IPS-11a (cell line): Measurements from ENCODE around the gene ZNRF4.

ENCODE experiments used
- H3K4me3 ChIP-seq: one replicate; pipeline ENCODE4 v1.5.1; 2013; ENCODE audit warnings: low read depth, low read length, control low read depth

ZNRF4 gene

GRCh38 chr19:5440299-5440698 lies 14.9 kb upstream of the ZNRF4 start:
- no peak overlapping the region for H3K4me3 ChIP-seq

GRCh38 chr19:5443723-5444122 lies 11.5 kb upstream of the ZNRF4 start:
- H3K4me3 ChIP-seq, result no peak overlapping the region

DNA sequence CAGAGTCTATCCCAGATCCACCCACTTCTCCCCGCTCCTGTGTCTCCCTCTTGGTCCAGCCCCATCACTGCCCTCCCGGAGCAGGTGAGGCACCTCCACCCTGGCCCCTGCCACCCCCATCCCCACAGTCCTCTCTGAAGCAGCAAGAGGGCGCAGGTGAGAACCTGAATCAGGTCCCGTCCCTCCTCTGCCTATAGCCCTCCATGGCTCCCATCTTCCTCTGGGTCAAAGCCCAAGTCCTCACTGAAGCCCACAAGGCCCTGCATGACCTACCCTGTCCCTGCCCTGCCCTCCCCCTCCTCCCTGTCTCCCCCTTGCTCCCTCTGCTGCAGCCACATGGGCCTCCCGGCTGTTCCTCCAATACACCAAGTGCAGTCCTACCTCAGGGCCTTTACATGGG lies 10.8 kb upstream of the ZNRF4 start:
- no peak overlapping the region for H3K4me3 ChIP-seq

GRCh38 chr19:5445071-5445470 lies 10.1 kb upstream of the ZNRF4 start:
- H3K4me3 ChIP-seq, result no peak overlapping the region

- H3K4me3 ChIP-seq, result no peak overlapping the region
These were observed 9.6 kb upstream of the ZNRF4 start for GRCh38 chr19:5445561-5446055.

DNA sequence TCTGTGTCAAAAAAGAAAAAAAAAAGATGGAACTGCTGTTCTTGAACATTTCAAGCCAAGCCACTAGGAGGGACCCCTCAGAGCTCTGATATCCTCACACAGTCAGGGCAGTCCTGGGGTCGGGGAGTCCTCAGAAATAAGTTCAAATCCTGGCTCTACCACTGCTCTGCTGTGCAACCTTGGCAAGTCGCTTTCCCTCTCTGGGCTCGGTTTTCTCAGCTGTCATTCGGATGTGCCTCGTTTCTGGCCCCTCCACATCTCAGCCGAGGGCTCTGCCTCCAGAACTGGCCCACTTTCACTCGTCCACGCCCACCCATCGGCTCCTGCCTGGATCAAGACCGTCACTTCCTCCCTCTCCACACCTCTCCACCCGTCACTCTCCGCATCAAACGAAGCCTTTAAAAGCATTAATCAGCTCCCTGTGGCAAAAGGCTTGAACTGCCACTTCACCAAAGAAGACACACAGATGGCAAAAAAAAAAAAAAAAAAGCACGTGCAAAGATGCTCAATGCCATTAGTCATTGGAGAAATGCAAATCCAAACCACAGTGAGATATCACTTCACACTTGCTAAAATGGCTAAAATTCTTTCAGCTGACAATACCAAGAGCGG lies 7.4 kb upstream of the ZNRF4 start:
- no peak overlapping the region for H3K4me3 ChIP-seq

DNA sequence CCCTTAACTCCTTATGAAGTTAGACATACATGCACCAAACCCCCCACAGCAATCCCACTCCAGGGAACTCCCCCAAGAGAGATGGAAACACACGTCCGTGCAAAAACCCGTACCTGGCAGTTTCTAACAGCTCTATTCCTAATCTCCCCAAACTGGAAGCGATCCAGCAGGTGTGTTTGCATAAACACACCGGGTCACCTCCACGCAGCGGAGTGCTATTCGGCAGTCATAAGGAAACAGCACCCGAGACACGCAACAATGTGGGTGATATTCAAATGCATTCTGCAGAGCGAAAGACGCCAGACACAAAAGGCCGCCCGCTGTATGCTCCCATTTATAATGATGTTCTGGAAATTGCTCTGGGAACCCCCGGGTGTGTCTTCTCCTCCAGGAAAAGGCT lies 6.8 kb upstream of the ZNRF4 start:
- H3K4me3 ChIP-seq, result no peak overlapping the region

DNA sequence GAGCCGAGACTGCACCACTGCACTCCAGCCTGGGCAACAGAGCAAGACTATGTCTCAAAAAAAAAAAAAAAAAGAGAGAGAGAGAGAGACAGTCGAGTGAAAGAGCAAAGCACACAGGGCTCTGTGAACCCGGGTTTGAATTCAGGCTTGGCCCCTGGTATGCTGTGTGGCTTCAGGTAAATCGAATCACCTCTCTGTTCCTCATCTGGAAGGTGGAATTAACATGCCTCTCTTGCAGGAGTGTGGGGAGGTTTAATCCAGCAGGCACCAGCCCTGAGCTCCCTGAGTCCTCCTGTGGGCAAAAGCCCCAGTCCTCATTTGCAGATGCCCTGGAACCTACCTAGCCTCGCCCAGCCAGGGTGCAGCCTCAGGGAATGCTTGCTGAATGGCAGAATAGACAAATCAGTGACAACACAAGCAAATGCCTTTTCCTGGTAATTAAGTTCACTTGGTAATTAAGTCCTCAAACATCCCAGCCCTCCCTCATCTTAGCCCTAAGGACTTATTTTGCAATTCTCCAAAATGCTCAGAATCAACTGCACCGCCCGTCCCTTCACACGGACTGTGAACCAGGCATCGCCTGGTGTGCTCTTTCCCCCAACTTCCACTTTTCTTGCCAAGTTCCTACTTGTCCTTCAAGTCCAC lies 4.6 kb upstream of the ZNRF4 start:
- H3K4me3 ChIP-seq, result no peak overlapping the region

DNA sequence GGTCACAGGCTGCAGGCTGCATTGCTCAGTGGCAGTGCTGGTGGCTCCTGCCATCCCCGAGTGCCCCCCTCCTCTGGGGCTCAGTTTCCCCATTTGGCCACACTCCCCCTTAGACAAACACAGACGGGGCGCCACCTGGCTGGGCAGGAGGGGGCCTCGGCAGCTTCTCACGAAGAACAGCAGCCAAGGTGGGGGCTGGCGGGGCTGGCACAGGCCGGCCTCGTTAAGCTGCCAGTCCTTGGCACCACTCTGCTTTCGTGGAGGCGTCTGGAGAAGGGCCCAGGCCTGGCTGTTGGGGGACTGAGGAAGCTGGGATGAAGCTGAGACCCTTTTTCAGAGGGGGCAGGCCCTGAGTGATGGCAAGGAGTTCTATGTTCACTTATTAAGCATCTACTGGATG lies 3.7 kb upstream of the ZNRF4 start:
- no peak overlapping the region for H3K4me3 ChIP-seq

- H3K4me3 ChIP-seq, result no peak overlapping the region
These were observed 2.3 kb upstream of the ZNRF4 start for GRCh38 chr19:5452594-5453565.

GRCh38 chr19:5454743-5455142 lies 474 bp upstream of the ZNRF4 start:
- no peak overlapping the region for H3K4me3 ChIP-seq

DNA sequence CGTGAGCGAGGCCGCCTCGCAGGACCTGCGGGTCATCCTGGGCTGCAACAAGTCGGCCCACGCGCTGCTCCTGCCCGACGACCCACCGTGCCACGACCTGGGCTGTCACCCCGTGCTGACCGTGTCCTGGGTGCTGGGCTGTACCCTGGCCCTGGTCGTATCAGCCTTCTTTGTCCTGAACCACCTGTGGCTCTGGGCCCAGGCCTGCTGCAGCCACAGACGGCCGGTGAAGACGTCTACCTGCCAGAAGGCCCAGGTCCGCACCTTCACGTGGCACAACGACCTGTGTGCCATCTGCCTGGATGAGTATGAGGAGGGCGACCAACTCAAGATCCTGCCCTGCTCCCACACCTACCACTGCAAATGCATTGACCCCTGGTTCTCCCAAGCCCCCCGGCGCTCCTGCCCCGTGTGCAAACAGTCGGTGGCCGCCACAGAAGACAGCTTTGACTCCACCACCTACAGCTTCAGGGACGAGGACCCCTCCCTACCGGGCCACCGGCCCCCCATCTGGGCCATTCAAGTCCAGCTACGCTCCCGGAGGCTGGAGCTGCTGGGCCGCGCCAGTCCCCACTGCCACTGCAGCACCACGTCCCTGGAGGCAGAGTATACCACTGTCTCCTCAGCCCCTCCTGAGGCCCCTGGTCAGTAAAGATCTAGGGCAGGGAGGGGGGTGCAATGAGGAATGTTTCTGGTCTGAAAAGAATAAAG lies 1.1 kb downstream of the ZNRF4 start:
- H3K4me3 ChIP-seq, result no peak overlapping the region

DNA sequence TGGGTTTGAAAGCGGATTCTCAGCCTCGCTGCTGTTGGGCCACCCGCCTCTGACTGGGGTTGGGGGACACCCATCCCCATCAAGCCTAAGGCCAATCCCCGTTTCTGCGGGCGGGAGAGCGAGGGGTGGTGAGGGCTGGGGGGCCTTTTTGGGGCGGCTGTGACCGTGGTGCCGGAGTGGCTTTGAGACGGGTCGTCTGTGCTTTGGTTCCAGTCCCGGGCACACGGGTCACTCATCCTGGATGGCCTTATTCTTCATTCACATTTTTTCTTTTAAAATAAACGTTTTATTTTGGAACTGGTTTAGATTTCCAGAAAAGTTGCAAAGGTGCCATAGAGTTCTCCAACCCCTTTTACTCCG lies 1.6 kb downstream of the ZNRF4 start:
- H3K4me3 ChIP-seq, result no peak overlapping the region

DNA sequence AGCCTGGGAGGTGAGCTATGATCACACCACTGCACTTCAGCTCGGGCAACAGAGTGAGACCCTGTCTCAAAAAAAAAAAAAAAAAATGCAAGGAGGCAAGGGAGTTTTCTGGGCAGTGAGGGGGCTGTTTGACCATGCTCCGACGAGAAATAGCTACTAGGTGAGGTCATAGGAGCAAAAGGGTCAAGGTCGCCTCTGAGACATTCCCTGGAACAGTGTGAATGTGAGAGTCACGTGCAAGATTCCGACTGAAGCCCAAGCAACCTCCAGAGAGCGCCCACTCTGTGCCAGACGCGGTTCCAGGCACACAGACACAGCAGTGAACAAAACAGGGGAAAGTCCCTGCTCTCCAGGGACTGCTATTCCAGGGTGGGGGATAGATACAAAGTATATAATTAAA lies 2.5 kb downstream of the ZNRF4 start:
- H3K4me3 ChIP-seq, result no peak overlapping the region

GRCh38 chr19:5458420-5458819 lies 3.2 kb downstream of the ZNRF4 start:
- no peak overlapping the region for H3K4me3 ChIP-seq

- no peak overlapping the region for H3K4me3 ChIP-seq
These were observed 4.1 kb downstream of the ZNRF4 start for GRCh38 chr19:5459360-5459759.

- H3K4me3 ChIP-seq, result no peak overlapping the region
These were observed 5.5 kb downstream of the ZNRF4 start for GRCh38 chr19:5460748-5461147.

- no peak overlapping the region for H3K4me3 ChIP-seq
These were observed 8.7 kb downstream of the ZNRF4 start for GRCh38 chr19:5463959-5464358.

GRCh38 chr19:5466072-5466471 lies 10.9 kb downstream of the ZNRF4 start:
- H3K4me3 ChIP-seq, result no peak overlapping the region

GRCh38 chr19:5466814-5467291 lies 11.6 kb downstream of the ZNRF4 start:
- H3K4me3 ChIP-seq, result no peak overlapping the region

DNA sequence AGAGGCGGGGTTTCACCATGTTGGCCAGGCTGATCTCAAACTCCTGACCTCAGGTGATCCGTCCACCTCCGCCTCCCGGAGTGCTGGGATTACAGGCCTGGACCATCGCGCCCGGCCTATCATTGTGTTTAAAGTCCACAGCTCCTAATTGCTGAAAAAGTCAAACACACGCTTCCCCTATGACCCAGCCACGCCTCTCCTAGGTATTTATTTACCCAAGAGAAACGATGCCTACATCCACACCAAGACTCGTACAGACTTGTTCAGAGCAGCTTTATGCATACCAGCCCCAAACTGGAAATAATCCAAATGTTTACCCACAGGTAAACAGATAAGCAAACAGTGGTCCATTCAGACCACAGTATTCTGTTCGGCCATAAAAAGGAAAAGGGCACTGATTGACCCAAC lies 15.1 kb downstream of the ZNRF4 start:
- H3K4me3 ChIP-seq, result no peak overlapping the region
